ENCODE data around the gene CCDC184.

DNA sequence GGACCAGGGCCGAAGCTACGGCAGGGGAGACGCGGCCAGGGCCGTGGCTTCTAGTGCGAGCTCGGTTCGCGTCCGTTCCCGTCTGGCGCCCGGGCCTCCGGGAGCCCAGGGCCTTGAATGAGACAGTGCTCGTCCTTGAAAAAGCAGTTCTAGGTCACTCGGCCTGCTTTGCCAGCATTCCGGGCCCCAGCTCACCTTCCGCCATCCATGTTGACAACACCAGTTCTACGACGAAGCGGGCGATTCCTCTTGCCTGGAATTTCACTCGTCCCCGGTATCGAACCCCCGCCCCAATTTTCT is 15.2 kb downstream of the CCDC184 start:
- TF ChIP-seq, protein P1, sequence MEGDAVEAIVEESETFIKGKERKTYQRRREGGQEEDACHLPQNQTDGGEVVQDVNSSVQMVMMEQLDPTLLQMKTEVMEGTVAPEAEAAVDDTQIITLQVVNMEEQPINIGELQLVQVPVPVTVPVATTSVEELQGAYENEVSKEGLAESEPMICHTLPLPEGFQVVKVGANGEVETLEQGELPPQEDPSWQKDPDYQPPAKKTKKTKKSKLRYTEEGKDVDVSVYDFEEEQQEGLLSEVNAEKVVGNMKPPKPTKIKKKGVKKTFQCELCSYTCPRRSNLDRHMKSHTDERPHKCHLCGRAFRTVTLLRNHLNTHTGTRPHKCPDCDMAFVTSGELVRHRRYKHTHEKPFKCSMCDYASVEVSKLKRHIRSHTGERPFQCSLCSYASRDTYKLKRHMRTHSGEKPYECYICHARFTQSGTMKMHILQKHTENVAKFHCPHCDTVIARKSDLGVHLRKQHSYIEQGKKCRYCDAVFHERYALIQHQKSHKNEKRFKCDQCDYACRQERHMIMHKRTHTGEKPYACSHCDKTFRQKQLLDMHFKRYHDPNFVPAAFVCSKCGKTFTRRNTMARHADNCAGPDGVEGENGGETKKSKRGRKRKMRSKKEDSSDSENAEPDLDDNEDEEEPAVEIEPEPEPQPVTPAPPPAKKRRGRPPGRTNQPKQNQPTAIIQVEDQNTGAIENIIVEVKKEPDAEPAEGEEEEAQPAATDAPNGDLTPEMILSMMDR (IDR thresholded peaks at IDR 0.05; ENCODE audit: low read depth, low read length) = no peak
- TF ChIP-seq POLR2A (IDR thresholded peaks at IDR 0.05; ENCODE audit: extremely low read depth, insufficient read length) = no peak
